Kidney epithelial cell (primary cell): ENCODE results near the gene GAL3ST2. TPM values are rescaled to one million over a fixed set of nuclear protein-coding genes. Genes with fewer than 3 reads are reported as not detected.

ENCODE experiments used
- DNase-seq: peaks from one replicate; pipeline ENCODE4 v3.0.0-alpha.2; 2010; ENCODE audit warnings: low read depth
- H3K27me3 ChIP-seq: 2 replicates; pipeline ENCODE4 v1.6.0; 2011; ENCODE audit warnings: low read length; ENCODE audit not compliant: control insufficient read depth, insufficient read depth
- H3K36me3 ChIP-seq: 2 replicates; pipeline ENCODE4 v1.5.1; 2011; ENCODE audit warnings: low read length; ENCODE audit not compliant: control insufficient read depth, insufficient read depth
- H3K4me3 ChIP-seq: 2 replicates; pipeline ENCODE4 v1.5.1; 2011; ENCODE audit warnings: low read depth, mild to moderate bottlenecking, control low read depth, low read length
- CTCF ChIP-seq: IDR thresholded peaks from 2 replicates; pipeline ENCODE4 v1.5.1; 2011; ENCODE audit warnings: mild to moderate bottlenecking, moderate library complexity, low read length, control low read depth, inconsistent platforms; ENCODE audit not compliant: insufficient read depth, poor library complexity, severe bottlenecking
- total RNA-seq: library from RNA; depleted of rRNA; stranded (reverse); fragments of >200 nt; gene quantifications from 2 replicates; pipeline ENCODE4 v1.2.3, GENCODE V29; 2015

The GAL3ST2 gene
- total RNA-seq, 1 donor from 2014 or later: not detected

- DNase-seq: no peak
- TF ChIP-seq CTCF: no peak
- Histone ChIP-seq H3K36me3 (no peaks in the 10 kb centered on the region), H3K27me3 (peaks cover 32% of the 10 kb centered on the region), H3K4me3 (no peak overlapping the region)
These were observed 5.7 kb upstream of the GAL3ST2 start for GRCh38 chr2:241770936-241771285.

DNA sequence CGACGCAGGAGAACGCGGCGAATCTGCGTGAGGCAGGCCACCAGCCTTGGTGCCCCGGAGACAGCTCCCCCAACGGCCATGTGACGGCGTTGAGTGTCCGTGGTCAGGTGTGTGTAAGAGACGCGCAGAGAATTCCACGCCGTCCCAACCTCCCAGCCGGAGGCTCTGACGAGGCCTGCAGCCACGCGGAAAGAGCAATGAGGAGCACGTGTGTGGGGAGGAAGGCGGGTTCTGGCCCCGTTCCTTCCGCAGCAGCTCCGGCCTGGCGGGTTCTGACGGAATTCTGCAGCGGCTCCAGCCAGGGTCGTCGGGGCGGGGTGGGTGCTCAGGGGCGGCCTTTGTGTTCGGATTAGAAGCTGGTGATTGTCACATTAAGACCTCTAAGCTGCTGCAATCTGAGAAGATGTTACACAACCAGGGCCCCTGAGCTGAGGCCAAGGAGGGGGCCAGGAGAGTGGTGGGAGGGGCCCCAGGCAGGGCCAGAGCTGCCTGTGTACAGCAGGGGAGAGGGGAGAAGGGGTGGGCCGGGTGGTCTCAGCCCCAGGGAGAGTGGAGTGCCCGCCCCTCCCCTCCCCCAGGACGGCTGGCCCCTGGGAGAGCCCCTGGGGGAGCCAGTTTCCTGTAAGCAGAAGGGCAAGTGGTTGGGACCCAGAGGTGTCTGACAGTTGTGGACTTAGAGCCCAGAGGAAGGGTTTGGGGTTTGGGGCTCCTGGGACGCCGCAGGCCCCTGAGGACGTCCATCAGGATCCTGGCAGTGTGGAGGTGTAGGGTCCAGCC, 5.1 kb upstream of the GAL3ST2 start:
- DNase-seq: no peak
- Histone ChIP-seq H3K27me3 (peaks cover 33% of the 10 kb centered on the region), H3K4me3 (no peak overlapping the region), H3K36me3 (no peaks in the 10 kb centered on the region)
- TF ChIP-seq CTCF: no peak

DNA sequence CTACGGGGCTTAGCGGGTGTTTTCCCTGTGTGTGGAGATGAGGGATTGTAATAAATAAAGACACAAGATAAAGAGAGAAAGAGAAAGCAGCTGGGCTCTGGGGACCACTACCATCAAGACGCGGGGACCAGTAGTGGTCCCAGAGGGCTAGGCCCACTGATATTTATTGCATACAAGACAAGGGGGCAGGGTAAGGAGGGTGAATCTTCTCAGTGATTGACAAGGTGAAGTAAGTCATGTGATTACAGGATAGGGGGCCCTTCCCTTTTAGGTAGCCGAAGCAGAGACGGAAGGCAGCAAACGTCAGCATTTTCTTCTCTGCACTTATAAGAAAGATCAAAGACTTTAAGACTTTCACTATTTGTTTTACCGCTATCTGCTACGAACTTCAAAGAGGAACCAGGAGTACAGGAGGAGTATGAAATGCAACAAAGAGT, 4.5 kb upstream of the GAL3ST2 start:
- H3K4me3 ChIP-seq: no peak overlapping the region
- H3K27me3 ChIP-seq: peaks cover 39% of the 10 kb centered on the region
- TF ChIP-seq CTCF: no peak
- no peaks in the 10 kb centered on the region for H3K36me3 ChIP-seq
- no peak for DNase-seq

GRCh38 chr2:241773511-241774418, 2.9 kb upstream of the GAL3ST2 start:
- Histone ChIP-seq H3K36me3 (no peaks in the 10 kb centered on the region), H3K4me3 (no peak overlapping the region), H3K27me3 (peaks cover 42% of the 10 kb centered on the region)
- no peak for DNase-seq
- no peak for TF ChIP-seq CTCF

- H3K36me3 ChIP-seq: no peaks in the 10 kb centered on the region
- no peak for TF ChIP-seq CTCF
- no peak for DNase-seq
- H3K4me3 ChIP-seq: no peak overlapping the region
- peaks cover 42% of the 10 kb centered on the region for H3K27me3 ChIP-seq
These were observed 2.0 kb upstream of the GAL3ST2 start for GRCh38 chr2:241774419-241775222.
